Measurements from ENCODE around the gene FOXF2. TPM values are rescaled to one million over a fixed set of nuclear protein-coding genes. Genes with fewer than 3 reads are reported as not detected.

The FOXF2 gene
- polyA plus RNA-seq, 1 experiment: 23.4 TPM

DNA sequence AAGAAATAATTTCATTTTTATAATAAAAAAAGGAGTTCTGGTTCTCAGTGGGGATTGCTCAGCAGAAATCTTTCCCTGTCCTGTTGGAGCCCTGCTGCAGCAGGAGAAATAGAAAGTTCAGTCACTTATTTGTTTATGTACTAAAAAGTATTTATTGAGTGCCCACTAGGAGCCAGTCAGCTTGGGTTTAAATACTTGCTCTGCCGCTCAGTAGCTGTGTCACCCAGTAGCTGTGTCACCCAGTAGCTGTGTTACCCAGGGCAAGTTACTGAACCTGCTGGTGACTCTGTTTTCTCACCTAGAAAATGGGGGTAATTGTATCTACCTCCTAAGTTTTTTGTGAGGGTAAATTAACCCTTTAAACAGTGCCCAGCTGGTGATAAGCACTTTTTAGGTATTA, 32.9 kb downstream of the FOXF2 start:
- H3K36me3 ChIP-seq (ENCODE audit: control insufficient read depth, insufficient read depth, low read length): no peaks in the 10 kb centered on the region
- H3K4me3 ChIP-seq (ENCODE audit: low read depth, low read length): no peak overlapping the region
- no peak for DNase-seq (ENCODE audit: low read depth)
- ChIA-PET CTCF (interaction anchor here (1.0 to 7.7 kb wide), 9 partner anchors 11 to 829 kb away, joined by 3 to 53 read pairs (median 5); no protein-coding TSS in a partner anchor), POLR2A (no interaction called here)
- peaks cover 2% of the 10 kb centered on the region; the same call in 1 of the 2 replicates for H3K27me3 ChIP-seq (ENCODE audit: control insufficient read depth, insufficient read depth, low read length)
- TF ChIP-seq, protein P1, sequence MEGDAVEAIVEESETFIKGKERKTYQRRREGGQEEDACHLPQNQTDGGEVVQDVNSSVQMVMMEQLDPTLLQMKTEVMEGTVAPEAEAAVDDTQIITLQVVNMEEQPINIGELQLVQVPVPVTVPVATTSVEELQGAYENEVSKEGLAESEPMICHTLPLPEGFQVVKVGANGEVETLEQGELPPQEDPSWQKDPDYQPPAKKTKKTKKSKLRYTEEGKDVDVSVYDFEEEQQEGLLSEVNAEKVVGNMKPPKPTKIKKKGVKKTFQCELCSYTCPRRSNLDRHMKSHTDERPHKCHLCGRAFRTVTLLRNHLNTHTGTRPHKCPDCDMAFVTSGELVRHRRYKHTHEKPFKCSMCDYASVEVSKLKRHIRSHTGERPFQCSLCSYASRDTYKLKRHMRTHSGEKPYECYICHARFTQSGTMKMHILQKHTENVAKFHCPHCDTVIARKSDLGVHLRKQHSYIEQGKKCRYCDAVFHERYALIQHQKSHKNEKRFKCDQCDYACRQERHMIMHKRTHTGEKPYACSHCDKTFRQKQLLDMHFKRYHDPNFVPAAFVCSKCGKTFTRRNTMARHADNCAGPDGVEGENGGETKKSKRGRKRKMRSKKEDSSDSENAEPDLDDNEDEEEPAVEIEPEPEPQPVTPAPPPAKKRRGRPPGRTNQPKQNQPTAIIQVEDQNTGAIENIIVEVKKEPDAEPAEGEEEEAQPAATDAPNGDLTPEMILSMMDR (IDR thresholded peaks at IDR 0.05; ENCODE audit: insufficient read depth, low read depth, low read length): no peak

DNA sequence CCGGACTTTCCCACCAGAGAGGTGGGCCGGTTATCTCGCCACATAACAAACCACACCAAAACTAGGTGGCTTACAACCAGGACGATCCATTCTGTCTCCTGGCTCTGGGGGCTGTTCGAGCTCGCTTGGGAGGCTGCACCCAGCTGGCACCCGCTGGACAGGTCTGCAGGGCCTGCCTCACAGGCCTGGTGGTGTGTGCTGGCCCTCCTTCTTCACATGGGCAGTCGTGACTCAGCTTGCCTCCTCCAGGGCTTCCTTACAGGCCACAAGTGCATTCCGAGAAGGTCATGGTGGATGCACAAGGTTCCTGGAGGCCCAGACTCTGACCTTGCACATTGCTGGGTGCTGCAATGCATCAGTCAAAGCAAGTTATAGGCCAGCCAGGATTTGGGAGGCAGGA, 34.2 kb downstream of the FOXF2 start:
- H3K36me3 ChIP-seq (ENCODE audit: control insufficient read depth, insufficient read depth, low read length): no peaks in the 10 kb centered on the region
- TF ChIP-seq, protein P1 (IDR thresholded peaks at IDR 0.05; ENCODE audit: insufficient read depth, low read depth, low read length): no peak
- DNase-seq (ENCODE audit: low read depth): no peak
- POLR2A ChIA-PET: no interaction called here
- peaks cover 2% of the 10 kb centered on the region; the same call in 1 of the 2 replicates for H3K27me3 ChIP-seq (ENCODE audit: control insufficient read depth, insufficient read depth, low read length)
- CTCF ChIA-PET: interaction anchor here (1.4 to 7.7 kb wide), 10 partner anchors 13 to 830 kb away, joined by 3 to 53 read pairs (median 12); no protein-coding TSS in a partner anchor
- H3K4me3 ChIP-seq (ENCODE audit: low read depth, low read length): no peak overlapping the region

DNA sequence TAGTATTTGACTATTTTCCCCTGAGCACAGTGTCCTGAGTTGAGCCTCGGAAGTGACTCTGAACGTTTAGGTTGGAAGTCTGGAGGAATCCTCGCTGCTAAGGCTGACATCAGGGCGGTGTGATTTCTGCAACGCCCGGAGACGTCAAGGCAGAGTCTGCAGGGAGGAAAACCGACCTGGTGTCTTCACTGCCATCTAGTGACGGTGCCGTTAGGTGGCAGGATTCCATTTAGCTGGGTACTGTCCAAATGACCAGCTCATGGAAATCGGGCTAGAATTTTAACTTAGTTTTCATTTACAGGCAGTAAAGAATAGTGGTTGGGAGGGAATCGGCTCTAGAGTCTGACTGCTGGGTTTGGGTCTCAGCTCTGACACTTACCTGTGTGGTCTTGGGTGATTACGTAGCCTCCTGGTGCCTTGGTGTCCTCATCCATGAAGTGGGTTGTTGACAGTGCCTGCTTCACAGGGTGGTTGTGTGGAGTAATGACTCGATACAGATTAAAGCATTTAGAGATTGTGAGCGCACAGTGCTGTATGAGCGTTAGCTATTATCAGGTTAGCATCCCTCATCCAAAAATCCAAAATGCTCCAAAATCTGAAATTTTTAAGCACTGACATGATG, 35.0 kb downstream of the FOXF2 start:
- CTCF ChIA-PET: interaction anchor here (0.5 to 7.7 kb wide), 21 partner anchors 12 to 849 kb away, joined by 3 to 53 read pairs (median 4); no protein-coding TSS in a partner anchor
- H3K27me3 ChIP-seq (ENCODE audit: control insufficient read depth, insufficient read depth, low read length): peaks cover 2% of the 10 kb centered on the region; the same call in 1 of the 2 replicates
- POLR2A ChIA-PET: no interaction called here
- no peak overlapping the region for H3K4me3 ChIP-seq (ENCODE audit: low read depth, low read length)
- H3K36me3 ChIP-seq (ENCODE audit: control insufficient read depth, insufficient read depth, low read length): no peaks in the 10 kb centered on the region
- DNase-seq (ENCODE audit: low read depth): no peak
- TF ChIP-seq, protein P1 (IDR thresholded peaks at IDR 0.05; ENCODE audit: insufficient read depth, low read depth, low read length): peak; percentile 81

DNA sequence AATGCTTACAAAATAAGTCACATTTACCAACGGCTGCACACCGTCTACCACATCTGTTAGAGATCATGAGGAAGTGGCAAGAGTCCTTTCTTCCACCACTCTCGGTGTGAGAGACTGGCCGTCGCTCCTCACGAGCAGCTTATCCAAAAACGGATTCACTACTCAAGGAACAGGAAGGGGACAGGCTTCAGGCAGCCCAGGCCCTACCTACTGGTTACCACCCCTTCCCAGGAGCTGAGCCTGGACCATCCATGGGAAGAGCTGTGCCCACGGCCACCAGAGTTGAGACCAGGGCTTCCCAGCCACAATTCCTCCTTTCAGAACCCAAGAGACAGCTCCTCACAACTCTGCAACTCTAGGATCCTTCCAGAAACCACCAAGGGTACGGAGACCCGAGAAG, 37.0 kb downstream of the FOXF2 start:
- ChIA-PET CTCF (interaction anchor here (1.2 to 7.7 kb wide), 8 partner anchors 10 to 801 kb away, joined by 3 to 53 read pairs (median 6); no protein-coding TSS in a partner anchor), POLR2A (no interaction called here)
- no peak for DNase-seq (ENCODE audit: low read depth)
- TF ChIP-seq, protein P1 (IDR thresholded peaks at IDR 0.05; ENCODE audit: insufficient read depth, low read depth, low read length): no peak
- Histone ChIP-seq H3K4me3 (ENCODE audit: low read depth, low read length) (no peak overlapping the region), H3K36me3 (ENCODE audit: control insufficient read depth, insufficient read depth, low read length) (no peaks in the 10 kb centered on the region), H3K27me3 (ENCODE audit: control insufficient read depth, insufficient read depth, low read length) (peaks cover 2% of the 10 kb centered on the region; the same call in 1 of the 2 replicates)

DNA sequence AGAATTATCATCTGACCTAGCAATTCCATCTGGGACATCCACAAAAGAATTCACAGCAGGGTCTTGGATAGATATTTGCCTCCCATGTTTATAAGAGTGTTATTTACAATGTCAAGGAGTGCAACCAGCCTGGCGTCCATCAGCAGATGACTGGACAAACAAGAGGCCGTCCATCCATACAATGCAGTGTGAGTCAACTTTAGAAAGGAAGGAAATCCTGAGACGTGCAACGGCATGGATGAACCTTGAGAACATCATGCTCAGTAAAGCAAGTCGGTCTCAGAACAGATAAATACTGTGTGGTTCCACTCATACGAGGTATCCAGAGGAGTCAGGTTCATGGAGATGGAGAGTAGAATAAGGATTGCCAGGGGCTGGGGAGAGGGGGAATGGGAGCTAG, 46.4 kb downstream of the FOXF2 start:
- no peak for DNase-seq (ENCODE audit: low read depth)
- ChIA-PET POLR2A (no interaction called here), CTCF (interaction anchor here (0.7 to 4.1 kb wide), 18 partner anchors 11 to 856 kb away, joined by 3 to 53 read pairs (median 7); no protein-coding TSS in a partner anchor)
- Histone ChIP-seq H3K36me3 (ENCODE audit: control insufficient read depth, insufficient read depth, low read length) (no peaks in the 10 kb centered on the region), H3K4me3 (ENCODE audit: low read depth, low read length) (no peak overlapping the region), H3K27me3 (ENCODE audit: control insufficient read depth, insufficient read depth, low read length) (no peaks in the 10 kb centered on the region)
- TF ChIP-seq, protein P1 (IDR thresholded peaks at IDR 0.05; ENCODE audit: insufficient read depth, low read depth, low read length): no peak
